Right renal pelvis (tissue), 4 donors: ENCODE measurements around the gene TTC39C. TPM values are rescaled to one million over a fixed set of nuclear protein-coding genes. Genes with fewer than 3 reads are reported as not detected.

Source experiments
- DNase-seq, 4 donors: peaks; one replicate each; pipeline ENCODE4 v3.0.0-alpha.2; 2013; ENCODE audit warnings: low read depth in 4 of 4, low spot score in 3 of 4, missing footprints in 1 of 4
- polyA plus RNA-seq, 4 donors: library from polyadenylated mRNA; unstranded; fragments of 120-200 nt; gene quantifications; one replicate each; pipeline ENCODE4 v1.2.1, GENCODE V29; 2013; ENCODE audit not compliant: insufficient read length in 4 of 4

The TTC39C gene
- polyA plus RNA-seq, 4 donors: 6.4 to 10.8 (median 8.3) TPM

DNA sequence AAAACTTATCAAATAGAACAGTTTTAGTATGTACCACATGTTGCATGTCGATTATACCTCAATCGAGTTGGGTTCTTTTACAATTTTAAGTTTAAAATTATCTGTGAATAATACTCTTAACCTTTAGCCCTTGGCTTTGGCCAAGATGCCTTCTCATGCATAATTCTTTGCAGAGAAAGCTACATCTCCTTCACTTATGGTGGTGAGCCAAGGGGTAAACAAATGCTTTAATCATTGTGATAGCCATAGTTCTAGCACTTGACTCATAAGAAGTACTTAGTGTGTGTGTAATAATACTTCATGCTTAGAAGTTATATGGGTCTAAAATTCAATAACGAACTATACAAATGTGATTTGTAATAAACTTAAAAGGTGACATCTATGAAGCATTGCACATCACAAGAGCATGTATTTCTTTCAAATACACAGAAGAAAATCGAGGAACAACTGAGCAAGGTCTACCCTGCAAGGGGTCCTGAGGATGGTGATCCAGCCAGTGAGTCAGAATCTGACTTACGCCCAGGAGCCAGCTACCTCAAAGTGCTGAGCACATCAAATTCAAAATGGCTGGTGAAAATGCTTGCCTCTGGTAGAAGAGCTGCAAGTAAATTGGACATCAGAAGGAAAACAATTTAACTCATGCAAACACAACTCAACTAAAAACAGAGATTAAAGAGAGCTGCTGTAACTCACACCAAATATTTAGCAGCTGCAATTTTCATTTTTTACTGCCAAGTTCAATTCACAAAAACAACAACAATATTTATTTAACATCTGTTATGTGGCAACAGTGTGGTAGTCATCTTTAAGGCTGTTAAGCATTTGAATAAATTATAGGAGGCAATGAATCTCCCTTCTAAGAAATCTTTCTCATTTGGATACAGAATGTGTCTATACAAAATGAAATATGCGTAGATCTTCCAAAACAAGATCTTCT is 23.8 kb upstream of the TTC39C start:
- no peak for DNase-seq

DNA sequence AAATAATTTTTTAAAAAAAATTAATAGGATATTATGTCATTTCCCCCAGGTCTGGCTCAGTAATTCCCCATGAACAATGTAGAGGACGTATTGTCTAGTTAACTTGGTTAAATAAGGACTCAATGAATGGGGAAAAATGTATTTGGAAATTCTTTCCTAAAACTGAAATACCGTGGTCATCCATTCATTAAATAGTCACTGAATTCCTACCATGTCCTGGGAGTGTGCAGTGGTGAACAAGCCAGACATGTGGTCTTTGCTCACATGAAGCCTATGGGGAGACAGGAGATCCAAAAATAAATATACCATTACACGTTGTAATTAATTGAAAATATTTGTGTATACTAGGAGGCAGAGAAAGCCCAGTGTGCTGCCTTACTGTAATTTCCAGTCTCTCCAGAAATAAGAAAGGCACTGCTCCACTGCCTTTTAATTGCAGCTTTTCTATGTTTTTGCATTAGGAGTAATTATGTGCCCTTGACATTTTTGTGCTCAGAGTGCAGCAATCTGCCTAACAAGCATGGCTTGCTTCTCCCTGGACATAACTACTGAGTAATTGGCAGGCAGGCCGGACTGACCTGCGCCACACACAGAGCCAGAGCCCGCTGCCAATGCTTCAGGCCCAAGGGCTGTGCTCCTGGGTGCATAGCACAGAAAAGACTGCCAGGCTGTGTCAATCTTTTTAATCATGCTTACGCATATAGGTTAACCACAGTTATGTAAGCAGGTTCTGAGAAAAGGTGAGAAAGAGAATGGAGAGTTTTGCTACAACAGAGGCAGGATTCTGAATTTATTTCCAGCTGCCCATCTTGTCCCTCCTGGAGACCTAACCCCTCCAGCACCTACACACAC is 22.2 kb upstream of the TTC39C start:
- DNase-seq: no peak

GRCh38 chr18:23992941-23993280 is 21.6 kb upstream of the TTC39C start:
- no peak for DNase-seq

- peak in 1 of 4 donors; percentile 41 for DNase-seq
These were observed 20.1 kb upstream of the TTC39C start for GRCh38 chr18:23994361-23994902.

GRCh38 chr18:23995180-23995579 is 19.4 kb upstream of the TTC39C start:
- DNase-seq: no peak

DNA sequence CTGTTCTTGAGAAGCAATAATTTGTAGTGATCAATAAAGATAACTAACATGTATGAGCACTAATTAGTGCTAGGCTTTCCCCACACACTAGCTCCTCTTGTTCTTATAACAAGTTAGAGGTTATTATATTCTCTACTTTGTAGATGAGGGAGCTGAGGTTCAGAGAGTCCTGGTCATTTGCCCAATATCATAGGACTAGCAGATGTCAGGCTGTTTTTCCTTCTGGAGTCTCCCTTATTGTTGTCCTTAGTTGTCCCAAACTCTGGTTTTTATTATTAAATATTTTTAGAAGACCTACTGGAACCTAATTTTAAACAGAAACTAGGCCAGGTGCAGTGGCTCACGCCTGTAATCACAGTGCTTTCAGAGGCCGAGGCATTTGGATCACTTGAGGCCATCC is 16.5 kb upstream of the TTC39C start:
- DNase-seq: no peak

GRCh38 chr18:23998820-23999219 is 15.7 kb upstream of the TTC39C start:
- DNase-seq: no peak

GRCh38 chr18:24000613-24001490 is 13.7 kb upstream of the TTC39C start:
- DNase-seq: no peak

- no peak for DNase-seq
These were observed 12.1 kb upstream of the TTC39C start for GRCh38 chr18:24002479-24002878.

GRCh38 chr18:24003288-24003687 is 11.3 kb upstream of the TTC39C start:
- DNase-seq: no peak

- no peak for DNase-seq
These were observed 10.5 kb upstream of the TTC39C start for GRCh38 chr18:24003903-24004640.

DNA sequence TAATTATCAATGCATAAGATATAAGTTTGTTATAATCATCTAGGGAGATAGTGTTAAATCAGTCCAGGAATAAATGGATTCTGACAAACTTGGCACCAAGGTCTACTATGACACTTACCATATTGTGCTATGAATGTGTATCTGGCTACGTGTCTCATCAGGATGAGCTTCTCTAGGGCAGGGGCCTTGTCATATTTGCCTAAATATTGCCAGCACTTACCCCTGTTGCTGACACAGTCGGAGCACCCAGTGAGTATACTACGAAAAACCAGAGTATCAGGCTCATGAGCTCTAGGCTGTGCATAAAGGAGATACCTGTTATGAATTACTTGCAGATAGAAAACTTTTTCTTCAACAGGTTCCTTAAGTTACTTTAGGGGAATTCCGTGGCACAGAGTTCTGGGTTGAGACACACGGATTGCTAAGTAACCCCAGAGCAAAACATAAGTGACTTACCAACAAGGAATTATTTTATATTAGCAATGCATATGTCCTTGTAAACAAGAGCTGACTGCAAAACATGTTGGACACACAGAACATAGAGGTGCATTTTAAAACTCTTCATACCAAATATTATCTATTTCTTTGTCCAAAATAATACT is 7.7 kb upstream of the TTC39C start:
- no peak for DNase-seq

- DNase-seq: no peak
These were observed 5.3 kb upstream of the TTC39C start for GRCh38 chr18:24009246-24009645.

DNA sequence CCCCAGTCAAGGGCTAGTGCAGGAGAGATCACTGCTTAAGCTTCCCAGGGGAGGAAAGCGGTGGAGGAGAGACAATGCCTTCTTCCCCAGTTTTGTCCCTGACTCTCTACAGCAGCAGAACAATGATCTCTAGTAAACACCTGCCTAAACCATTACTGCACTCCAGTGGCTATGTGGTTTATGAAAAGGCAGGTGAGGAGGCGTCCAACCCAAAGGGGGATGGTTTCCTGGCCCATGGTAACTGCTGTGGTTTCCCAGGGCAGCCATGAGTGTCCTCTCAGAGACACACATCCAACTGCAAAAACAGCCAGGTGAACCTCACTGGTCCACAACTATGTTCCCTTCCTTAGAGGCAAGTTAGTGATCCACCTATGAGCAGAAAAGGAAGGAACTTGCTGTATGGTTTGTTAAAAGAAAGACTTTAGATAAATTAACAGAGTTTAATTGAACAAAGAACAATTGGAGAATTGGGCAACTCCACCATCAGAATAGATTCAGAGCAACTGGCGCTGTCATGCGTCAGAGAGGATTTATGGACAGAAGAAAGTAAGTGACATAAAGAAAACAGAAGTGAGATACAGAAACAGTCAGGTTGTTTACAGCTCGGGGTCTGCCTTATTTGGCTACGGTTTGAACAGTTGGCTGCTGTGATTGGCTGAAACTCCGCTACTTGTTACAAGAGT is 4.8 kb upstream of the TTC39C start:
- no peak for DNase-seq

GRCh38 chr18:24010673-24011072 is 3.9 kb upstream of the TTC39C start:
- no peak for DNase-seq

GRCh38 chr18:24011123-24011917 is 3.2 kb upstream of the TTC39C start:
- no peak for DNase-seq

DNA sequence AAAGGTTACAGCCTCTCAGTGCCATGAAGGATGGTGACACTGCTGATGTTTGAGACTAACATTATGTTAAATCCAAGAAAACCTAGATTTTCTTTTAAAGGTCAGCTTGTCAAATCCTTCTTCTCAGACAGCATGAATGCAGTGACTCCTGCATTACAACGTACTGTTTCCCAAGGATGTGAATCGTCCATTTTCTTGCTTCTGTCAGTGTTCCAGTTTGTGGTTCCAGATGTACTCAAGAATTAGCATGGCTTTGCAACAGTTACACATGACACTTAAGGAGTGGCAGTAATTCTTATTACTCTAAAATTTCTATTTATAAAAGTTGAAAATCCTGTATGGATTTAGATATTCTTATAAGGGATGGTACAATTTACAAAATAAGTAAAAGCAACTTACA is 1.5 kb upstream of the TTC39C start:
- DNase-seq: no peak
